ENCODE measurements around the gene LMBR1.

The LMBR1 gene

DNA sequence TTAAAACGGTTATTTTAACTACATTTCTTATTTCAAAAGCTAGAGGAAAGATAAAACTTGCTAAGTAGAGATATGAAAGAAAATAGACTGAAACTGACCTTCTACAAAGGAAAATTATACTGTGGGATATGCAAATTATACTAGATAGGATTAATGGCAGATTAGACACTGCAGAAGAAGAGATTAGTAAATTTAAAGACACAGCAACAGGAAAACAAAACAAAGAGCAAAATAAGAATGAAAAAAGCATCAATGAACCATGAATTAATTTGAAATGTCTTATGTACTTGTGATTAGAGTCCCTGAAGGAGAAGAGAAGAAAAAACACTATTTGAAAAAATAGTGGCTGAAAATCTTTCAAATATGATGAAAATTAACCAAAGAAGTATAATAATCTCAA lies 200.1 kb downstream of the LMBR1 start:
- H3K4me3 ChIP-seq (ENCODE audit: low read depth, low read length): no peak overlapping the region
- TF ChIP-seq, protein P1, sequence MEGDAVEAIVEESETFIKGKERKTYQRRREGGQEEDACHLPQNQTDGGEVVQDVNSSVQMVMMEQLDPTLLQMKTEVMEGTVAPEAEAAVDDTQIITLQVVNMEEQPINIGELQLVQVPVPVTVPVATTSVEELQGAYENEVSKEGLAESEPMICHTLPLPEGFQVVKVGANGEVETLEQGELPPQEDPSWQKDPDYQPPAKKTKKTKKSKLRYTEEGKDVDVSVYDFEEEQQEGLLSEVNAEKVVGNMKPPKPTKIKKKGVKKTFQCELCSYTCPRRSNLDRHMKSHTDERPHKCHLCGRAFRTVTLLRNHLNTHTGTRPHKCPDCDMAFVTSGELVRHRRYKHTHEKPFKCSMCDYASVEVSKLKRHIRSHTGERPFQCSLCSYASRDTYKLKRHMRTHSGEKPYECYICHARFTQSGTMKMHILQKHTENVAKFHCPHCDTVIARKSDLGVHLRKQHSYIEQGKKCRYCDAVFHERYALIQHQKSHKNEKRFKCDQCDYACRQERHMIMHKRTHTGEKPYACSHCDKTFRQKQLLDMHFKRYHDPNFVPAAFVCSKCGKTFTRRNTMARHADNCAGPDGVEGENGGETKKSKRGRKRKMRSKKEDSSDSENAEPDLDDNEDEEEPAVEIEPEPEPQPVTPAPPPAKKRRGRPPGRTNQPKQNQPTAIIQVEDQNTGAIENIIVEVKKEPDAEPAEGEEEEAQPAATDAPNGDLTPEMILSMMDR (IDR thresholded peaks at IDR 0.05; ENCODE audit: insufficient read depth, low read depth, low read length, missing control alignments): no peak
- no peak for DNase-seq (ENCODE audit: low read depth)

GRCh38 chr7:156691764-156692163 lies 201.2 kb downstream of the LMBR1 start:
- DNase-seq (ENCODE audit: low read depth): no peak
- H3K4me3 ChIP-seq (ENCODE audit: low read depth, low read length): no peak overlapping the region
- TF ChIP-seq, protein P1 (IDR thresholded peaks at IDR 0.05; ENCODE audit: insufficient read depth, low read depth, low read length, missing control alignments): no peak

- TF ChIP-seq, protein P1 (IDR thresholded peaks at IDR 0.05; ENCODE audit: insufficient read depth, low read depth, low read length, missing control alignments): no peak
- no peak overlapping the region for H3K4me3 ChIP-seq (ENCODE audit: low read depth, low read length)
- no peak for DNase-seq (ENCODE audit: low read depth)
Observed at GRCh38 chr7:156684661-156685060, 208.3 kb downstream of the LMBR1 start.

GRCh38 chr7:156684251-156684650 lies 208.7 kb downstream of the LMBR1 start:
- no peak overlapping the region for H3K4me3 ChIP-seq (ENCODE audit: low read depth, low read length)
- DNase-seq (ENCODE audit: low read depth): no peak
- TF ChIP-seq, protein P1 (IDR thresholded peaks at IDR 0.05; ENCODE audit: insufficient read depth, low read depth, low read length, missing control alignments): no peak

- DNase-seq (ENCODE audit: low read depth): no peak
- no peak overlapping the region for H3K4me3 ChIP-seq (ENCODE audit: low read depth, low read length)
- TF ChIP-seq, protein P1 (IDR thresholded peaks at IDR 0.05; ENCODE audit: insufficient read depth, low read depth, low read length, missing control alignments): no peak
Observed at GRCh38 chr7:156682928-156683327, 210.1 kb downstream of the LMBR1 start.

DNA sequence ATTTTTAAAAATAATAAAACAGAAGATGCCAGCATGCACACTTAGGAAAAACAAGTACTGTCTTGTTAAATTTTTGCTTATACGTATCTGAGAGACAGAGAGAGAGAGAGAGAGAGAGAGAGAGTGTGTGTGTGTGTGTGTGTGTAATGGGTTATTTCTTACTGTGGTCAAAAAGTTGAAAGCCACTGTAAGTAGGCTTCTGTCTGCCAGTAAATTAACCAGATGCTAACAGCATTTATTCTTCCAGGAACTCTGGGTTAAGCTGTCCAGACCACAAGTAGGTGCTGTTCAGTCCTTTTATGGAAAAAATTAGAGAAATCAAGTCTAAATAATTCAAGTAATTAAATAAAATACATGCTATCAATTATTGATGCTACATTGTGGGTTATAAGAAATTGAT lies 212.7 kb downstream of the LMBR1 start:
- no peak overlapping the region for H3K4me3 ChIP-seq (ENCODE audit: low read depth, low read length)
- no peak for DNase-seq (ENCODE audit: low read depth)
- TF ChIP-seq, protein P1 (IDR thresholded peaks at IDR 0.05; ENCODE audit: insufficient read depth, low read depth, low read length, missing control alignments): no peak

DNA sequence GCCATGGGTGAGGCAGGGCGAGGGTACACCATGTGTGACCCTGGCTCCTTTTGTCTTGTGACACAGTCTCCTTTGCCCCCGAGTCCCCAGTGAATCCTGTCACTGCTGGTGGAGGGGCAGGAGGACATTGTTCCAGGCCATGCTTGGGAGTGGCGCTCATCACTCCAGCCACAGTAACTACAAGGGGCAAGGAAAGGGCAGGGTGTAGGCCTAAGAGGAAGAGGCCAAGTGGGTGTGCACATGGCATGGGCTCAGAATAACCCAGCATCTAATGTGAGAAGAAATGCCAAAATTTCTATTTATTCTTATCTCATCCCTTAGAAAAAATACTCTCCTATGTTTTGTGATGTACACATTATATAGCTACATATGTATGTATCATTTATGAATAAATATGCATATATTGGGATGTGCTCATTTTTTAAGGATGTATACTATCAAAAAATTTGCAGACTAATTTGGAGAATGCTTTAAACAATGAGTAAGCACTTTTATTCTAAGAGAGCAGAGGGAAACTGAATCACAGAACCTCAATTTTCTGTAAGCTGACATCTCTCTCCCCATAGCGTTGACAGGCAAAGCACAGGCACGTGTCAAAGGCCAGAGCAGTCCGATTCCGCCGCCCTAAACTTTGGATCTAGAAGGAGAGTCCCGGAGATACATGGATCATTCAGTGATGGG lies 215.5 kb downstream of the LMBR1 start:
- no peak for DNase-seq (ENCODE audit: low read depth)
- TF ChIP-seq, protein P1 (IDR thresholded peaks at IDR 0.05; ENCODE audit: insufficient read depth, low read depth, low read length, missing control alignments): no peak
- no peak overlapping the region for H3K4me3 ChIP-seq (ENCODE audit: low read depth, low read length)

Data from GM12865 (cell line).